AG04450 (cell line): ENCODE measurements around the gene ELMO3. TPM values are rescaled to one million over a fixed set of nuclear protein-coding genes. Genes with fewer than 3 reads are reported as not detected.

ENCODE experiments used
- CTCF ChIA-PET: fragments of 300-600, 350-600 bp; formaldehyde crosslinking; extraction: SDS; loops from one replicate; lab custom pipeline; 2022; ENCODE audit warnings: antibody characterized with exemption, inconsistent platforms; lab: Charles Lee
- POLR2A ChIA-PET: fragments of 350-600 bp; formaldehyde crosslinking; extraction: SDS; loops from one replicate; lab custom pipeline; 2021; ENCODE audit warnings: antibody characterized with exemption, inconsistent platforms; lab: Yijun Ruan, JAX
- DNase-seq: peaks from one replicate; pipeline ENCODE4 v3.0.0-alpha.2; 2011; ENCODE audit warnings: low read depth, low spot score
- H3K27ac ChIP-seq: one replicate; pipeline ENCODE4 v1.5.1; 2012; ENCODE audit warnings: low read depth, low read length, control low read depth
- H3K27me3 ChIP-seq: one replicate; pipeline ENCODE4 v1.6.0; 2012; ENCODE audit warnings: low read length; ENCODE audit not compliant: control insufficient read depth, insufficient read depth
- H3K4me3 ChIP-seq: 2 replicates; pipeline ENCODE4 v1.5.1; 2011; ENCODE audit warnings: mild to moderate bottlenecking, low read depth, low read length, control low read depth
- H3K9me3 ChIP-seq: 2 replicates; pipeline ENCODE4 v1.5.1; 2012; ENCODE audit warnings: low read length; ENCODE audit not compliant: control insufficient read depth, insufficient read depth
- CTCF ChIP-seq: IDR thresholded peaks from 2 replicates; pipeline ENCODE4 v1.5.1; 2011; ENCODE audit warnings: low read depth, low read length, control low read depth, inconsistent platforms
- polyA plus RNA-seq: library from polyadenylated mRNA; depleted of rRNA; stranded (reverse); fragments of >200 nt; gene quantifications from 2 replicates; pipeline ENCODE4 v1.2.3, GENCODE V29; 2011

Gene ELMO3
- polyA plus RNA-seq, 1 experiment = 0.57 TPM

- no peaks in the 10 kb centered on the region for H3K27me3 ChIP-seq
- no peak overlapping the region for H3K27ac ChIP-seq
- POLR2A ChIA-PET = no interaction called here
- H3K4me3 ChIP-seq = no peak overlapping the region
- TF ChIP-seq CTCF = no peak
- H3K9me3 ChIP-seq = no peaks in the 10 kb centered on the region
- CTCF ChIA-PET = interaction anchor here (1.5 kb wide), 1 partner anchor 57 kb away, joined by 3 read pairs; no protein-coding TSS in a partner anchor
- DNase-seq = no peak
Observed at GRCh38 chr16:67212766-67213165, 13.8 kb downstream of the ELMO3 start.

GRCh38 chr16:67213197-67214019, 14.5 kb downstream of the ELMO3 start:
- no peak for TF ChIP-seq CTCF
- H3K27ac ChIP-seq = no peak overlapping the region
- H3K27me3 ChIP-seq = no peaks in the 10 kb centered on the region
- H3K9me3 ChIP-seq = no peaks in the 10 kb centered on the region
- DNase-seq = no peak
- POLR2A ChIA-PET = no interaction called here
- H3K4me3 ChIP-seq = no peak overlapping the region
- CTCF ChIA-PET = interaction anchor here (1.2 kb wide), 1 partner anchor 15 kb away, joined by 4 read pairs; no protein-coding TSS in a partner anchor

GRCh38 chr16:67215706-67216105, 16.8 kb downstream of the ELMO3 start:
- POLR2A ChIA-PET = interaction anchor here (0.8 to 1.3 kb wide), 2 partner anchors 10 to 11 kb away, joined by 3 read pairs; partner anchors contain the start of gene TMEM208

GRCh38 chr16:67216612-67217490, 17.9 kb downstream of the ELMO3 start:
- CTCF ChIA-PET = interaction anchor here (1.2 kb wide), 1 partner anchor 31 kb away, joined by 3 read pairs; no protein-coding TSS in a partner anchor

More at GRCh38 chr16:67215706-67216105, 16.8 kb downstream of the ELMO3 start:
- no peak for TF ChIP-seq CTCF
- H3K4me3 ChIP-seq = no peak overlapping the region
- DNase-seq = no peak
- CTCF ChIA-PET = no interaction called here
- H3K27ac ChIP-seq = no peak overlapping the region
- no peaks in the 10 kb centered on the region for H3K9me3 ChIP-seq
- no peaks in the 10 kb centered on the region for H3K27me3 ChIP-seq

More at GRCh38 chr16:67216612-67217490, 17.9 kb downstream of the ELMO3 start:
- Histone ChIP-seq H3K27me3 (no peaks in the 10 kb centered on the region), H3K9me3 (no peaks in the 10 kb centered on the region), H3K27ac (no peak overlapping the region), H3K4me3 (no peak overlapping the region)
- no peak for TF ChIP-seq CTCF
- no peak for DNase-seq
- POLR2A ChIA-PET = interaction anchor here (0.5 to 0.7 kb wide), 2 partner anchors 10 to 27 kb away, joined by 3 read pairs; no protein-coding TSS in a partner anchor
